ENCODE data around the gene ZMYM2.

DNA sequence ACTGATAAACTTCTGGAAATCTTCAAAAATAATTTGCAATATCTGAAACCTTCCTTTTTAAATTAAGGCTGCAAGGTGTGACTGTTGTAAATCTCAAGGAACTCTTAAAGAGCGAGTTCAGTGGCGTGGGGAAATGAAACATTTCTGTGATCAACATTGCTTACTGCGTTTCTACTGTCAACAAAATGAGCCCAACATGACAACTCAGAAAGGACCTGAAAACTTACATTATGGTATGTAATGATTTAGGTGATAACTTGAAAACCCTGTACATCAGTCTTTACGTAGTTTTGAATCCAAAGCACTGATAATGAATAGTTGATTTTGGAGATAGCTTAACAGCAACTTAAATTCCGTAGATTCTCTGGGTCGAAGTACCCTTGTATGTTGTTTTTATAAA lies 92.8 kb downstream of the ZMYM2 start:
- TF ChIP-seq, protein P1, sequence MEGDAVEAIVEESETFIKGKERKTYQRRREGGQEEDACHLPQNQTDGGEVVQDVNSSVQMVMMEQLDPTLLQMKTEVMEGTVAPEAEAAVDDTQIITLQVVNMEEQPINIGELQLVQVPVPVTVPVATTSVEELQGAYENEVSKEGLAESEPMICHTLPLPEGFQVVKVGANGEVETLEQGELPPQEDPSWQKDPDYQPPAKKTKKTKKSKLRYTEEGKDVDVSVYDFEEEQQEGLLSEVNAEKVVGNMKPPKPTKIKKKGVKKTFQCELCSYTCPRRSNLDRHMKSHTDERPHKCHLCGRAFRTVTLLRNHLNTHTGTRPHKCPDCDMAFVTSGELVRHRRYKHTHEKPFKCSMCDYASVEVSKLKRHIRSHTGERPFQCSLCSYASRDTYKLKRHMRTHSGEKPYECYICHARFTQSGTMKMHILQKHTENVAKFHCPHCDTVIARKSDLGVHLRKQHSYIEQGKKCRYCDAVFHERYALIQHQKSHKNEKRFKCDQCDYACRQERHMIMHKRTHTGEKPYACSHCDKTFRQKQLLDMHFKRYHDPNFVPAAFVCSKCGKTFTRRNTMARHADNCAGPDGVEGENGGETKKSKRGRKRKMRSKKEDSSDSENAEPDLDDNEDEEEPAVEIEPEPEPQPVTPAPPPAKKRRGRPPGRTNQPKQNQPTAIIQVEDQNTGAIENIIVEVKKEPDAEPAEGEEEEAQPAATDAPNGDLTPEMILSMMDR (IDR thresholded peaks at IDR 0.05) = no peak
- no peak for TF ChIP-seq EZH2 (IDR thresholded peaks at IDR 0.05)
